ENCODE data around the gene TLK1. TPM values are rescaled to one million over a fixed set of nuclear protein-coding genes. Genes with fewer than 3 reads are reported as not detected.

TLK1 gene
- total and polyA plus RNA-seq, 12 donors, result 5.8 to 41.8 (median 31.1) TPM

DNA sequence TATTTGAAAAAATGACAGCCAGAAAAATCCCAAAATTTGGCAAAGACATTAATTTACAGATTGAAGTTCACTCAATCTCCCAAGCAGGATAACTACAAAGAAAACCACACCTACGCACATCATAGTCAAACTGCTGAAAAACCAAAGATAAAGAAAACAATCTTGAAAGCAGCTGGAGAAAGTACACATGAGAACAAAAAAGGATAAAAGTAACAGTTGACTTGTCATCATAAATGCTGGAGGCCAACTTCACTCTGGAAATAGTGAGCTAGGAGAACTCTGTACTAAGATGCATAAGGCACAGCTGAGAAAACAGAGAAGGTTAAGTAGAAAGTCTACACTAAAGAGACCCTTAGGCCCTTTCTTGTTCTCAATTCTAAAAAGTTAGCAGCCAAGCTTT, 73.1 kb downstream of the TLK1 start:
- no peaks in the 10 kb centered on the region for H3K27me3 ChIP-seq
- no peak overlapping the region for H3K4me3 ChIP-seq
- peaks cover 0 to 26% (median 12%) of the 10 kb centered on the region in 9 donors for H3K4me1 ChIP-seq
- no peak overlapping the region for H3K27ac ChIP-seq
- no peak for ATAC-seq
- H3K9me3 ChIP-seq, result no peaks in the 10 kb centered on the region
- intact Hi-C loops (cut with DNase I), result loop anchor here in 2 of 10 donors (5.0 to 10.0 kb wide), 2 partner anchors 67 to 115 kb away; no protein-coding TSS in a partner anchor
- peaks cover 0 to 3% (median 0%) of the 10 kb centered on the region in 9 donors for H3K36me3 ChIP-seq
- no peak for TF ChIP-seq CTCF (IDR thresholded peaks at IDR 0.05)
- WGBS, 2 donors, result 93 to 100% methylated on average over 1 of the region's 1 CpG
- DNase-seq, result no peak

- Histone ChIP-seq H3K27me3 (no peaks in the 10 kb centered on the region), H3K4me1 (peaks cover 0 to 26% (median 12%) of the 10 kb centered on the region in 9 donors), H3K36me3 (peaks cover 0 to 9% (median 0%) of the 10 kb centered on the region in 9 donors), H3K9me3 (no peaks in the 10 kb centered on the region), H3K4me3 (peak overlapping the region in 2 of 10 donors; percentile 6 to 17), H3K27ac (no peak overlapping the region)
- peak; percentile 7 to 73 (median 54) for TF ChIP-seq CTCF (IDR thresholded peaks at IDR 0.05)
- intact Hi-C loops (cut with DNase I), result loop anchor here in 2 of 10 donors (5.0 to 10.0 kb wide), 2 partner anchors 68 to 114 kb away; no protein-coding TSS in a partner anchor
- ATAC-seq (peak in 5 of 8 donors; percentile 44 to 75 (median 58)), DNase-seq (peak in 1 of 2 donors; percentile 21)
- WGBS, 2 donors, result 57 to 68% methylated on average over 13 of the region's 13 CpGs
These were observed 74.1 kb downstream of the TLK1 start for GRCh38 chr2:171086352-171087290.

DNA sequence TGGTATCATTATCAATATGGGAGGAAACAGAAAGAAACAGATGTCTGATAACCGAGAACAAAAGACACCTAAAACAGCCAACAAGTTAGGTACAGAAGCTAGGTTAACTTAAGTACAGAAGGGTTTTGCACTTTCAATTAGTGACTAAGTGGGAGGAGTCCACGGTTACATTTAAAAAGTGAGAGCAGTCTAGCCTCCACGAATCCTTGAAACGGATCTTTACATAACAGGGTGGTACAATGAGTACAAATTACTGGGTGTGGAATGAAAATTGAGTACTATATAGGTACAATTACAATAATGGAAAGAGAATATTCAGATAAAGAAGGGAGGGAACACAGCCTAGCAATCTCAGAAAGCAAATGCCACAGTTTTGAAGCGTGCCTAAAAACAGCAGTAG, 76.6 kb downstream of the TLK1 start:
- Histone ChIP-seq H3K4me3 (no peak overlapping the region), H3K27me3 (no peaks in the 10 kb centered on the region), H3K4me1 (peaks cover 0 to 26% (median 12%) of the 10 kb centered on the region in 9 donors), H3K9me3 (no peaks in the 10 kb centered on the region), H3K36me3 (peaks cover 0 to 28% (median 0%) of the 10 kb centered on the region in 9 donors), H3K27ac (no peak overlapping the region)
- WGBS, 2 donors, result 64 to 68% methylated on average over 5 of the region's 5 CpGs
- ATAC-seq (no peak), DNase-seq (no peak)
- TF ChIP-seq CTCF (IDR thresholded peaks at IDR 0.05), result no peak
- intact Hi-C loops (cut with DNase I), result loop anchor here in 1 of 10 donors (10.0 kb wide), 1 partner anchor 71 kb away; no protein-coding TSS in a partner anchor

DNA sequence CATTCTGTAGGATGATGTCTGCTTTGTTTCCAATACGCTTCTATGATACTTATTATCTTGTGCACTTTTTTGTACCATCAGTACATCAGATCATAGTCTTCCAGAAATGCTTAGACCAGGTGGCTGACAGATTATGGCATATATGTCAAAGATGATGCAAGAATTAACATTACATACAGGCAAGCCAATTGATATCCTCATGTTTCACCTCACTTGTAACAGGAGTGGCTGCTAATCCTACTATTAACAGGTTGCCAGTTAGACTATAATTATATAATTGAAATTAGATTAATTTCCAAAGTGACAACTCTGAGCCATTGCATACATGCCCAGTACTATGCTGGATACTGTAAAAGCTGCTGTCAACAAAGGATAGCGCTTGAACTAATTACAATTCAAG, 77.2 kb downstream of the TLK1 start:
- H3K9me3 ChIP-seq, result no peaks in the 10 kb centered on the region
- TF ChIP-seq CTCF (IDR thresholded peaks at IDR 0.05), result no peak
- peaks cover 0 to 26% (median 12%) of the 10 kb centered on the region in 9 donors for H3K4me1 ChIP-seq
- no peaks in the 10 kb centered on the region for H3K27me3 ChIP-seq
- ATAC-seq (no peak), DNase-seq (no peak)
- peaks cover 0 to 34% (median 0%) of the 10 kb centered on the region in 9 donors for H3K36me3 ChIP-seq
- intact Hi-C loops (cut with DNase I), result loop anchor here in 1 of 10 donors (10.0 kb wide), 1 partner anchor 71 kb away; no protein-coding TSS in a partner anchor
- H3K27ac ChIP-seq, result no peak overlapping the region
- no peak overlapping the region for H3K4me3 ChIP-seq
- 62 to 79% methylated on average over 2 of the region's 2 CpGs for WGBS, 2 donors

Measured in heart right ventricle (tissue), 16 donors.